Smooth muscle cell (in vitro differentiated cells): Measurements from ENCODE around the gene SEMA4A. TPM values are rescaled to one million over a fixed set of nuclear protein-coding genes. Genes with fewer than 3 reads are reported as not detected.

Experiments
- DNase-seq: peaks from one replicate; lab custom pipeline; 2025; ENCODE audit not compliant: unreplicated experiment; lab: John Stamatoyannopoulos, UW
- H2AFZ ChIP-seq: fragments of 200-600 bp; sonication (generic); 2 replicates; pipeline ENCODE4 v1.6.0; 2016; ENCODE audit warnings: antibody characterized with exemption, low read depth, mild to moderate bottlenecking
- H3F3A ChIP-seq: fragments of 200-600 bp; sonication (generic); 2 replicates; pipeline ENCODE4 v1.6.0; 2017; ENCODE audit warnings: antibody characterized with exemption, low read depth
- H3K27ac ChIP-seq: fragments of 200-600 bp; sonication (generic); 2 replicates; pipeline ENCODE4 v1.5.1; 2016; ENCODE audit warnings: low read depth, mild to moderate bottlenecking
- H3K27me3 ChIP-seq: fragments of 200-600 bp; sonication (generic); 2 replicates; pipeline ENCODE4 v1.6.1; 2016; ENCODE audit warnings: low read depth, mild to moderate bottlenecking
- H3K36me3 ChIP-seq: fragments of 200-600 bp; sonication (generic); 2 replicates; pipeline ENCODE4 v1.5.1; 2016; ENCODE audit warnings: low read depth
- H3K4me1 ChIP-seq: fragments of 200-600 bp; sonication (generic); 2 replicates; pipeline ENCODE4 v1.5.1; 2016; ENCODE audit warnings: low read depth
- H3K4me2 ChIP-seq: fragments of 200-600 bp; sonication (generic); 2 replicates; pipeline ENCODE4 v1.6.0; 2016; ENCODE audit warnings: mild to moderate bottlenecking
- H3K4me3 ChIP-seq: fragments of 200-600 bp; sonication (generic); 2 replicates; pipeline ENCODE4 v1.5.1; 2016; ENCODE audit warnings: mild to moderate bottlenecking
- H3K79me2 ChIP-seq: fragments of 200-600 bp; sonication (generic); 2 replicates; pipeline ENCODE4 v1.6.0; 2016; ENCODE audit warnings: low read depth, mild to moderate bottlenecking
- H3K9ac ChIP-seq: fragments of 200-600 bp; sonication (generic); 2 replicates; pipeline ENCODE4 v1.6.0; 2016; ENCODE audit warnings: low read depth
- H3K9me3 ChIP-seq: fragments of 200-600 bp; sonication (generic); replicated peaks from 2 replicates; pipeline ENCODE4 v1.5.1; 2016; ENCODE audit warnings: low read depth
- H4K20me1 ChIP-seq: fragments of 200-600 bp; sonication (generic); 2 replicates; pipeline ENCODE4 v1.6.0; 2016; ENCODE audit warnings: low read depth
- WGBS: methylation state at CpG from one replicate; pipeline ENCODE4 v1.1.7; 2016; ENCODE audit warnings: low lambda C conversion rate; 5-methylcytosine and 5-hydroxymethylcytosine counted together
- polyA plus RNA-seq: library from polyadenylated mRNA; unstranded; fragments of >200 nt; fragmentation: Nextera tagmentation; extraction: Ambion mirVana; gene quantifications from 2 replicates; pipeline ENCODE4 v1.2.1, GENCODE V29; 2016
- total RNA-seq: library from RNA; depleted of rRNA; stranded (reverse); fragments of >200 nt; gene quantifications from 2 replicates; pipeline ENCODE4 v1.2.3, GENCODE V29; 2014
- TF ChIP-seq, protein P1 (sequence below): fragments of 200-600 bp; sonication (generic); IDR thresholded peaks from 2 replicates; pipeline ENCODE4 v1.5.1; 2017; ENCODE audit warnings: borderline replicate concordance, mild to moderate bottlenecking, antibody characterized with exemption; ENCODE audit not compliant: insufficient read depth, poor library complexity, severe bottlenecking

Gene SEMA4A
- total and polyA plus RNA-seq, 2 experiments from 2014 or later: 2.1 to 2.2 TPM

DNA sequence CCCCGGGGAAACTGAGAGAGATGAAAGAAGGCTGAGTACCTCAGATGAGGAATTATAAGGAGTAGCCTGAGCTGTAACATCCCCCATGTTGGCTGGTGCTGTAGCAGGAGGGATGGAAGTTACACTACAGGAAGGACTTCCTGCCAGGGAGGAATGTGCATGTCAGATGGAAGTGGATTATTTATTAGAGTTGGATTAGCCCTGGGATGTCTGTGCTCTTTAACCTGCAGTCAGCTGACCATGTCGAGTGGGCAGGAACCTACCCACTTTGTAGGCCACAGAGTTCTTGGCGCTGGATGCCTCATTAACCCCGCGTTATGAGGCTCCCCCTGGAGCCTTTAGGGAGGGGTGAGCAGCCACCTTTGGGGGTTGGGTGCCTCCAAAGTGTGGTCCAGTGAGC is 757 bp upstream of the SEMA4A start:
- H3K36me3 ChIP-seq: no peaks in the 10 kb centered on the region
- H3K27ac ChIP-seq: no peak overlapping the region
- TF ChIP-seq, protein P1, sequence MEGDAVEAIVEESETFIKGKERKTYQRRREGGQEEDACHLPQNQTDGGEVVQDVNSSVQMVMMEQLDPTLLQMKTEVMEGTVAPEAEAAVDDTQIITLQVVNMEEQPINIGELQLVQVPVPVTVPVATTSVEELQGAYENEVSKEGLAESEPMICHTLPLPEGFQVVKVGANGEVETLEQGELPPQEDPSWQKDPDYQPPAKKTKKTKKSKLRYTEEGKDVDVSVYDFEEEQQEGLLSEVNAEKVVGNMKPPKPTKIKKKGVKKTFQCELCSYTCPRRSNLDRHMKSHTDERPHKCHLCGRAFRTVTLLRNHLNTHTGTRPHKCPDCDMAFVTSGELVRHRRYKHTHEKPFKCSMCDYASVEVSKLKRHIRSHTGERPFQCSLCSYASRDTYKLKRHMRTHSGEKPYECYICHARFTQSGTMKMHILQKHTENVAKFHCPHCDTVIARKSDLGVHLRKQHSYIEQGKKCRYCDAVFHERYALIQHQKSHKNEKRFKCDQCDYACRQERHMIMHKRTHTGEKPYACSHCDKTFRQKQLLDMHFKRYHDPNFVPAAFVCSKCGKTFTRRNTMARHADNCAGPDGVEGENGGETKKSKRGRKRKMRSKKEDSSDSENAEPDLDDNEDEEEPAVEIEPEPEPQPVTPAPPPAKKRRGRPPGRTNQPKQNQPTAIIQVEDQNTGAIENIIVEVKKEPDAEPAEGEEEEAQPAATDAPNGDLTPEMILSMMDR: no peak
- no peaks in the 10 kb centered on the region for H3K9me3 ChIP-seq
- no peaks in the 10 kb centered on the region for H4K20me1 ChIP-seq
- peaks cover 1% of the 10 kb centered on the region for H3K4me1 ChIP-seq
- peaks cover 15% of the 10 kb centered on the region for H3K27me3 ChIP-seq
- no peak overlapping the region for H2AFZ ChIP-seq
- DNase-seq: no peak
- WGBS: 84% methylated on average over 5 of the region's 5 CpGs
- H3K4me2 ChIP-seq: no peak overlapping the region
- H3K79me2 ChIP-seq: no peaks in the 10 kb centered on the region
- H3K4me3 ChIP-seq: no peak overlapping the region
- no peaks in the 10 kb centered on the region for H3F3A ChIP-seq
- H3K9ac ChIP-seq: no peak overlapping the region

GRCh38 chr1:156154317-156154749 is 948 bp downstream of the SEMA4A start:
- Histone ChIP-seq H3K4me2 (no peak overlapping the region), H3K4me1 (no peaks in the 10 kb centered on the region), H3K27ac (no peak overlapping the region), H3F3A (no peaks in the 10 kb centered on the region), H3K36me3 (no peaks in the 10 kb centered on the region), H3K4me3 (no peak overlapping the region), H3K27me3 (peaks cover 9% of the 10 kb centered on the region), H3K9ac (no peak overlapping the region), H4K20me1 (no peaks in the 10 kb centered on the region), H2AFZ (no peak overlapping the region), H3K9me3 (no peaks in the 10 kb centered on the region), H3K79me2 (no peaks in the 10 kb centered on the region)
- 86% methylated on average over 11 of the region's 11 CpGs for WGBS
- TF ChIP-seq, protein P1: no peak
- DNase-seq: no peak

DNA sequence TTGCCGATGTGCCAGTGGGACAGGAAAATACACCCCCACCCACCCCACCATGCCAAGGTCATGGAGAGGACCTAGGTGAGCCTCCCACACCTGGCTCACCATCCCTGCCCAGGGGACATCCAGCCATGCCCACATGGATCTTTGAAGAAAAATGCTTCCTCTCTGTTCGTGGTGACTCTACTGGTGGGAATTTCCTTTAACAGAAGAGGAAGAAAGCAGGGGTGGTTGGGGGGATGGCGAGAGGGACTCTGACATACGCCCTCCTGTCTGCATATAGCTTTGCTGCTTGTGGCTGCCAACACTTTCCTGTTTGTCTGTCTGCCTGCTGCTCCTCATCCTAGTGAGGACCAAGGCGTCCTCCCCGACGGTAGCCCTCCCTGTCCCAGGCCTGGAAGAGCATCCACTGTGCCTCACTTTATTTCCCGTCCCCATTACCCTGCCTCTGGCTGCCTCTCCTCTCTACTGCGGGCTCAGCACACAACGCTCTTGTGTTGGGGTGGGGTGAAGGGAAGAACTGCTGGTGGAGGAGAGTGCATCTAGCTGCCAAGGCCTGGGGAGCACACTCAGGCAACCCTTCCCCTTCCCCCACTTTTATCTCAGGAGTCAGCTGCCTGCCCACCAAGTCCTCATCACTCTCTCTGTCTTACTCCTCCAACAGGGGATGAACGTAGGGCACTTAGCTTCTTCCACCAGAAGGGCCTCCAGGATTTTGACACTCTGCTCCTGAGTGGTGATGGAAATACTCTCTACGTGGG is 2.5 kb downstream of the SEMA4A start:
- Histone ChIP-seq H2AFZ (no peak overlapping the region), H3K27me3 (no peaks in the 10 kb centered on the region), H3F3A (no peaks in the 10 kb centered on the region), H3K4me3 (no peak overlapping the region), H3K79me2 (no peaks in the 10 kb centered on the region), H3K27ac (no peak overlapping the region), H3K9me3 (no peaks in the 10 kb centered on the region), H3K4me2 (no peak overlapping the region), H3K36me3 (no peaks in the 10 kb centered on the region), H3K4me1 (no peaks in the 10 kb centered on the region), H3K9ac (no peak overlapping the region), H4K20me1 (no peaks in the 10 kb centered on the region)
- TF ChIP-seq, protein P1: no peak
- WGBS: 85% methylated on average over 12 of the region's 12 CpGs
- DNase-seq: no peak

DNA sequence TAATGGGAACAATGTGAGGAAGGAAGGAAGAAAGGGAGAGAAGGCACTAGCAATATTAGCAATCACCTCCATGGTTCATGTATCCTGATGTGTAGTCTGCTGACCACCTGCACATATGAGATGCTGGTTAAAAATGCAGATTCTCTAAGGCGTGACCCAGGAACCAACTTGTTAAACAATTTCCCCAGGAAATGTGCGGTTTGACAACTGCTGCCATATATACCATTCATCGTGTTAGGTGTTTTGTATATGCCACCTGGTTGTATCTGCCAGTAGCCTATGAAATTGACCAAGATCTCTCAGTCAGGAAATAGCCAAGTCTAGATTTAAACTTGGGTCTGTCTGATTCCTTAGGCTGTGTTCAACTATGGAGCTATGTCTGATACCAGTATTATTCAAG is 4.1 kb downstream of the SEMA4A start:
- H3K9me3 ChIP-seq: no peaks in the 10 kb centered on the region
- H3K79me2 ChIP-seq: no peaks in the 10 kb centered on the region
- H3K4me2 ChIP-seq: no peak overlapping the region
- no peak overlapping the region for H3K27ac ChIP-seq
- H3K9ac ChIP-seq: no peak overlapping the region
- H3K27me3 ChIP-seq: no peaks in the 10 kb centered on the region
- H3F3A ChIP-seq: no peaks in the 10 kb centered on the region
- 99% methylated on average over 3 of the region's 3 CpGs for WGBS
- TF ChIP-seq, protein P1: no peak
- no peaks in the 10 kb centered on the region for H3K36me3 ChIP-seq
- H3K4me3 ChIP-seq: no peak overlapping the region
- DNase-seq: no peak
- H4K20me1 ChIP-seq: no peaks in the 10 kb centered on the region
- no peaks in the 10 kb centered on the region for H3K4me1 ChIP-seq
- no peak overlapping the region for H2AFZ ChIP-seq
